A673 (cell line): ENCODE results near the gene TACR2. TPM values are rescaled to one million over a fixed set of nuclear protein-coding genes. Genes with fewer than 3 reads are reported as not detected.

Experiments used
- BruUV-seq: library from RNA; stranded (reverse); fragments of 400-500 nt; replicated peaks from 2 replicates; lab custom pipeline; 2021; lab: Mats Ljungman, UMichigan
- CTCF ChIA-PET: fragments of 300-600 bp; sonication (Branson Sonifier 250); formaldehyde crosslinking; loops from one replicate; lab custom pipeline; 2022; ENCODE audit warnings: antibody characterized with exemption; lab: Charles Lee
- POLR2A ChIA-PET: fragments of 300-600 bp; sonication (Branson Sonifier 250); formaldehyde crosslinking; loops from one replicate; lab custom pipeline; 2022; ENCODE audit warnings: antibody characterized with exemption; ENCODE audit not compliant: low non-redundant PET; lab: Charles Lee
- DNase-seq: peaks from one replicate; pipeline ENCODE4 v3.0.0-alpha.2; 2015; ENCODE audit warnings: low spot score
- H3K27ac ChIP-seq: fragments of 200-600 bp; sonication (generic); 2 replicates; pipeline ENCODE4 v1.5.1; 2016; ENCODE audit warnings: mixed run types, low read depth, mild to moderate bottlenecking, mixed read lengths, antibody characterized with exemption, low read length; ENCODE audit not compliant: poor library complexity, severe bottlenecking
- H3K27me3 ChIP-seq: fragments of 200-600 bp; sonication (generic); replicated peaks from 2 replicates; pipeline ENCODE4 v1.6.1; 2017; ENCODE audit warnings: mixed run types, low read depth, mild to moderate bottlenecking, mixed read lengths, antibody characterized with exemption, low read length; ENCODE audit not compliant: insufficient read depth, poor library complexity
- H3K36me3 ChIP-seq: fragments of 200-600 bp; sonication (generic); 2 replicates; pipeline ENCODE4 v1.6.1; 2016; ENCODE audit warnings: mixed run types, mild to moderate bottlenecking, mixed read lengths, antibody characterized with exemption, low read length; ENCODE audit not compliant: insufficient read depth, poor library complexity, severe bottlenecking
- H3K4me1 ChIP-seq: fragments of 200-600 bp; sonication (generic); 2 replicates; pipeline ENCODE4 v1.6.1; 2017; ENCODE audit warnings: mixed run types, mild to moderate bottlenecking, mixed read lengths, antibody characterized with exemption, low read length; ENCODE audit not compliant: insufficient read depth, poor library complexity, severe bottlenecking
- H3K4me3 ChIP-seq: fragments of 200-600 bp; sonication (generic); 2 replicates; pipeline ENCODE4 v1.5.1; 2016; ENCODE audit warnings: low read depth, mixed run types, mild to moderate bottlenecking, mixed read lengths, low read length; ENCODE audit not compliant: poor library complexity, severe bottlenecking
- H3K9me3 ChIP-seq: fragments of 200-600 bp; sonication (generic); 2 replicates; pipeline ENCODE4 v1.6.1; 2016; ENCODE audit warnings: mixed run types, low read depth, mild to moderate bottlenecking, mixed read lengths, antibody characterized with exemption, low read length; ENCODE audit not compliant: poor library complexity, severe bottlenecking
- CTCF ChIP-seq: fragments of 300-800, 200-600 bp; sonication (generic); conservative IDR thresholded peaks from 2 replicates; pipeline ENCODE4 v1.5.1; 2017; ENCODE audit warnings: low read depth, mild to moderate bottlenecking, antibody characterized with exemption, low read length, moderate library complexity, mixed read lengths
- EZH2 ChIP-seq: fragments of 200-600 bp; sonication (generic); IDR thresholded peaks from 2 replicates; pipeline ENCODE4 v1.6.1; 2017; ENCODE audit warnings: borderline replicate concordance, low read depth, mild to moderate bottlenecking, mixed read lengths, antibody characterized with exemption, low read length; ENCODE audit not compliant: poor library complexity, severe bottlenecking
- intact Hi-C: fragments of 100-400 bp; cut with micrococcal nuclease; formaldehyde crosslinking; loops from one replicate; pipeline ENCODE4 v1.10.0; 2022; ENCODE audit not compliant: unreplicated experiment
- total RNA-seq: library from RNA; stranded (reverse); gene quantifications from 2 replicates; pipeline ENCODE4 v1.2.3, GENCODE V29; 2021

The TACR2 gene
- total RNA-seq, 1 experiment from 2014 or later, result 0.21 TPM

- Histone ChIP-seq H3K36me3 (peaks cover 44% of the 10 kb centered on the region), H3K27ac (no peak overlapping the region), H3K9me3 (no peaks in the 10 kb centered on the region), H3K4me1 (peaks cover 17% of the 10 kb centered on the region), H3K4me3 (no peak overlapping the region), H3K27me3 (no peaks in the 10 kb centered on the region)
- ChIA-PET CTCF (interaction anchor here (0.7 kb wide), 1 partner anchor 263 kb away, joined by 3 read pairs; no protein-coding TSS in a partner anchor), POLR2A (no interaction called here)
- intact Hi-C loops, result no loop called here
- no peak for DNase-seq
- TF ChIP-seq EZH2 (no peak), CTCF (no peak)
- no TSS peak for BruUV-seq
Measured at GRCh38 chr10:69387500-69387899, 29.2 kb downstream of the TACR2 start.

GRCh38 chr10:69385454-69386350, 31.0 kb downstream of the TACR2 start:
- BruUV-seq, result no TSS peak

GRCh38 chr10:69384320-69384719, 32.4 kb downstream of the TACR2 start:
- ChIA-PET CTCF (no interaction called here), POLR2A (no interaction called here)
- H3K27me3 ChIP-seq, result no peaks in the 10 kb centered on the region
- H3K9me3 ChIP-seq, result no peaks in the 10 kb centered on the region
- no peak overlapping the region for H3K4me3 ChIP-seq
- TF ChIP-seq EZH2, result no peak
- TF ChIP-seq CTCF, result no peak
- H3K4me1 ChIP-seq, result no peaks in the 10 kb centered on the region
- DNase-seq, result no peak
- intact Hi-C loops, result no loop called here
- peaks cover 52% of the 10 kb centered on the region for H3K36me3 ChIP-seq
- H3K27ac ChIP-seq, result no peak overlapping the region
- no TSS peak for BruUV-seq

More at GRCh38 chr10:69385454-69386350, 31.0 kb downstream of the TACR2 start:
- Histone ChIP-seq H3K9me3 (no peaks in the 10 kb centered on the region), H3K27me3 (no peaks in the 10 kb centered on the region), H3K27ac (no peak overlapping the region), H3K4me3 (no peak overlapping the region), H3K4me1 (peaks cover 12% of the 10 kb centered on the region), H3K36me3 (peaks cover 41% of the 10 kb centered on the region)
- POLR2A ChIA-PET, result no interaction called here
- no peak for DNase-seq
- CTCF ChIA-PET, result no interaction called here
- no peak for TF ChIP-seq CTCF
- no peak for TF ChIP-seq EZH2
- intact Hi-C loops, result no loop called here
